Left cardiac atrium (tissue), 4 donors: ENCODE data around the gene CCDC178. TPM values are rescaled to one million over a fixed set of nuclear protein-coding genes. Genes with fewer than 3 reads are reported as not detected.
"Not testable (repeated sequence)": the region's sequence is repeated elsewhere in the genome, so short reads cannot be mapped to it uniquely, and the experiment has no call there.

Source experiments
- ATAC-seq, 2 donors: fragments of 200-7000 bp; cut with Tn5 transposase; one replicate each; pipeline ENCODE4 v1.9.1; 2020; ENCODE audit warnings: mild to moderate bottlenecking in 2 of 2, moderate library complexity in 2 of 2
- DNase-seq: peaks from one replicate; pipeline ENCODE4 v3.0.0-alpha.2; 2020
- intact Hi-C, 2 donors: fragments of 100-400 bp; cut with DNase I; formaldehyde crosslinking; loops; one replicate each; pipeline versions ENCODE4 v1.14.1 to v1.15.1; 2022 to 2023
- long read RNA-seq: library from polyadenylated mRNA; unstranded; transcript quantifications from one replicate; pipeline ENCODE4 v2.0.0, GENCODE V29; 2021
- total RNA-seq, 2 donors: library from RNA; stranded (reverse); fragmentation: NEBNext Ultra II Directional; extraction: Animal tissue kit (Norgen Biotek cat#: 25700); gene quantifications; one replicate each; pipeline ENCODE4 v1.2.1, GENCODE V29; 2021
- donor health status: DM: no; HTN: yes; CAD: no.
- donor health status: DM: no; HTN: yes; CAD: no; lungs with severe emphysema.
- donor health status: DM: yes; HTN: yes; CAD: no.
- donor health status: Dilated cardiomyopathy.

Gene CCDC178
- total RNA-seq: 1 to 10 TPM in 1 of 2 donors, under 1 TPM in 1; 0.89 to 1.4 TPM
- long read RNA-seq: 0 reads

GRCh38 chr18:33440060-33441043 lies at the start of gene CCDC178:
CCDC178 (minus strand) TSS chr18:33440721; CDS start chr18:33412088, 28,633 bp downstream.
- peak; percentile 91 to 94 for ATAC-seq
- intact Hi-C loops: loop anchor here in 1 of 2 donors (10.0 kb wide), 1 partner anchor 314 kb away; no protein-coding TSS in a partner anchor
- DNase-seq: peak; percentile 51

- ATAC-seq (no peak), DNase-seq (no peak)
- intact Hi-C loops: no loop called here
Measured at GRCh38 chr18:33483908-33484307, 43.4 kb upstream of the CCDC178 start.

- DNase-seq (no peak), ATAC-seq (no peak)
- intact Hi-C loops: no loop called here
Measured at GRCh38 chr18:33472509-33472908, 32.0 kb upstream of the CCDC178 start.

- intact Hi-C loops: no loop called here
- no peak for DNase-seq
Measured at GRCh38 chr18:33470216-33470615, 29.7 kb upstream of the CCDC178 start.

GRCh38 chr18:33469699-33470098 lies 29.2 kb upstream of the CCDC178 start:
- peak in 1 of 2 donors; percentile 43 for ATAC-seq
- DNase-seq: no peak
- intact Hi-C loops: no loop called here

More at GRCh38 chr18:33470216-33470615, 29.7 kb upstream of the CCDC178 start:
- ATAC-seq: no peak

GRCh38 chr18:33467531-33467930 lies 27.0 kb upstream of the CCDC178 start:
- DNase-seq (no peak), ATAC-seq (no peak)
- intact Hi-C loops: no loop called here

- intact Hi-C loops: no loop called here
- DNase-seq: no peak
- ATAC-seq: no peak
Measured at GRCh38 chr18:33466822-33467221, 26.3 kb upstream of the CCDC178 start.

- intact Hi-C loops: no loop called here
- ATAC-seq: no peak
- no peak for DNase-seq
Measured at GRCh38 chr18:33460681-33461080, 20.2 kb upstream of the CCDC178 start.

GRCh38 chr18:33459612-33460011 lies 19.1 kb upstream of the CCDC178 start:
- intact Hi-C loops: no loop called here
- ATAC-seq: no peak
- no peak for DNase-seq

GRCh38 chr18:33446604-33447003 lies 6.1 kb upstream of the CCDC178 start:
- intact Hi-C loops: loop anchor here in 1 of 2 donors (10.0 kb wide), 1 partner anchor 308 kb away; no protein-coding TSS in a partner anchor
- ATAC-seq (no peak), DNase-seq (no peak)

- intact Hi-C loops: loop anchor here in 1 of 2 donors (10.0 kb wide), 1 partner anchor 310 kb away; no protein-coding TSS in a partner anchor
- DNase-seq (no peak), ATAC-seq (no peak)
Measured at GRCh38 chr18:33444709-33445108, 4.2 kb upstream of the CCDC178 start.

- ATAC-seq (no peak), DNase-seq (no peak)
- intact Hi-C loops: no loop called here
Measured at GRCh38 chr18:33432857-33433256, 7.7 kb downstream of the CCDC178 start.

- no peak for DNase-seq
- no peak for ATAC-seq
Measured at GRCh38 chr18:33427549-33427948, 13.0 kb downstream of the CCDC178 start.

GRCh38 chr18:33424266-33424946 lies 16.1 kb downstream of the CCDC178 start:
- ATAC-seq (peak in 1 of 2 donors; percentile 26), DNase-seq (no peak)
- intact Hi-C loops: no loop called here

More at GRCh38 chr18:33427549-33427948, 13.0 kb downstream of the CCDC178 start:
- intact Hi-C loops: no loop called here

- no peak for DNase-seq
- intact Hi-C loops: no loop called here
Measured at GRCh38 chr18:33421225-33421624, 19.3 kb downstream of the CCDC178 start.

GRCh38 chr18:33404244-33404873 lies 36.2 kb downstream of the CCDC178 start:
- intact Hi-C loops: no loop called here

More at GRCh38 chr18:33421225-33421624, 19.3 kb downstream of the CCDC178 start:
- ATAC-seq: no peak

GRCh38 chr18:33398939-33399338 lies 41.6 kb downstream of the CCDC178 start:
- intact Hi-C loops, ATAC-seq, DNase-seq: not testable (repeated sequence)

More at GRCh38 chr18:33404244-33404873, 36.2 kb downstream of the CCDC178 start:
- ATAC-seq (no peak), DNase-seq (no peak)

- no peak for ATAC-seq
Measured at GRCh38 chr18:33375829-33376228, 64.7 kb downstream of the CCDC178 start.

GRCh38 chr18:33372442-33372841 lies 68.1 kb downstream of the CCDC178 start:
- ATAC-seq (no peak), DNase-seq (no peak)
- intact Hi-C loops: no loop called here

More at GRCh38 chr18:33375829-33376228, 64.7 kb downstream of the CCDC178 start:
- intact Hi-C loops: no loop called here
- DNase-seq: no peak
